A673 (cell line): ENCODE measurements around the gene PARS2. TPM values are rescaled to one million over a fixed set of nuclear protein-coding genes. Genes with fewer than 3 reads are reported as not detected.

Experiments used
- BruUV-seq: library from RNA; stranded (reverse); fragments of 400-500 nt; replicated peaks from 2 replicates; lab custom pipeline; 2021; lab: Mats Ljungman, UMichigan
- CTCF ChIA-PET: fragments of 300-600 bp; sonication (Branson Sonifier 250); formaldehyde crosslinking; loops from one replicate; lab custom pipeline; 2022; ENCODE audit warnings: antibody characterized with exemption; lab: Charles Lee
- POLR2A ChIA-PET: fragments of 300-600 bp; sonication (Branson Sonifier 250); formaldehyde crosslinking; loops from one replicate; lab custom pipeline; 2022; ENCODE audit warnings: antibody characterized with exemption; ENCODE audit not compliant: low non-redundant PET; lab: Charles Lee
- DNase-seq: peaks from one replicate; pipeline ENCODE4 v3.0.0-alpha.2; 2015; ENCODE audit warnings: low spot score
- H3K27ac ChIP-seq: fragments of 200-600 bp; sonication (generic); 2 replicates; pipeline ENCODE4 v1.5.1; 2016; ENCODE audit warnings: mixed run types, low read depth, mild to moderate bottlenecking, mixed read lengths, antibody characterized with exemption, low read length; ENCODE audit not compliant: poor library complexity, severe bottlenecking
- H3K27me3 ChIP-seq: fragments of 200-600 bp; sonication (generic); replicated peaks from 2 replicates; pipeline ENCODE4 v1.6.1; 2017; ENCODE audit warnings: mixed run types, low read depth, mild to moderate bottlenecking, mixed read lengths, antibody characterized with exemption, low read length; ENCODE audit not compliant: insufficient read depth, poor library complexity
- H3K36me3 ChIP-seq: fragments of 200-600 bp; sonication (generic); 2 replicates; pipeline ENCODE4 v1.6.1; 2016; ENCODE audit warnings: mixed run types, mild to moderate bottlenecking, mixed read lengths, antibody characterized with exemption, low read length; ENCODE audit not compliant: insufficient read depth, poor library complexity, severe bottlenecking
- H3K4me1 ChIP-seq: fragments of 200-600 bp; sonication (generic); 2 replicates; pipeline ENCODE4 v1.6.1; 2017; ENCODE audit warnings: mixed run types, mild to moderate bottlenecking, mixed read lengths, antibody characterized with exemption, low read length; ENCODE audit not compliant: insufficient read depth, poor library complexity, severe bottlenecking
- H3K4me3 ChIP-seq: fragments of 200-600 bp; sonication (generic); 2 replicates; pipeline ENCODE4 v1.5.1; 2016; ENCODE audit warnings: low read depth, mixed run types, mild to moderate bottlenecking, mixed read lengths, low read length; ENCODE audit not compliant: poor library complexity, severe bottlenecking
- H3K9me3 ChIP-seq: fragments of 200-600 bp; sonication (generic); 2 replicates; pipeline ENCODE4 v1.6.1; 2016; ENCODE audit warnings: mixed run types, low read depth, mild to moderate bottlenecking, mixed read lengths, antibody characterized with exemption, low read length; ENCODE audit not compliant: poor library complexity, severe bottlenecking
- EZH2 ChIP-seq: fragments of 200-600 bp; sonication (generic); IDR thresholded peaks from 2 replicates; pipeline ENCODE4 v1.6.1; 2017; ENCODE audit warnings: borderline replicate concordance, low read depth, mild to moderate bottlenecking, mixed read lengths, antibody characterized with exemption, low read length; ENCODE audit not compliant: poor library complexity, severe bottlenecking
- intact Hi-C: fragments of 100-400 bp; cut with micrococcal nuclease; formaldehyde crosslinking; loops from one replicate; pipeline ENCODE4 v1.10.0; 2022; ENCODE audit not compliant: unreplicated experiment
- total RNA-seq: library from RNA; stranded (reverse); gene quantifications from 2 replicates; pipeline ENCODE4 v1.2.3, GENCODE V29; 2021
- TF ChIP-seq, protein P1 (sequence below): fragments of 300-800, 200-600 bp; sonication (generic); conservative IDR thresholded peaks from 2 replicates; pipeline ENCODE4 v1.5.1; 2017; ENCODE audit warnings: low read depth, mild to moderate bottlenecking, antibody characterized with exemption, low read length, moderate library complexity, mixed read lengths

PARS2 gene
- total RNA-seq, 1 experiment from 2014 or later: 6.9 TPM

DNA sequence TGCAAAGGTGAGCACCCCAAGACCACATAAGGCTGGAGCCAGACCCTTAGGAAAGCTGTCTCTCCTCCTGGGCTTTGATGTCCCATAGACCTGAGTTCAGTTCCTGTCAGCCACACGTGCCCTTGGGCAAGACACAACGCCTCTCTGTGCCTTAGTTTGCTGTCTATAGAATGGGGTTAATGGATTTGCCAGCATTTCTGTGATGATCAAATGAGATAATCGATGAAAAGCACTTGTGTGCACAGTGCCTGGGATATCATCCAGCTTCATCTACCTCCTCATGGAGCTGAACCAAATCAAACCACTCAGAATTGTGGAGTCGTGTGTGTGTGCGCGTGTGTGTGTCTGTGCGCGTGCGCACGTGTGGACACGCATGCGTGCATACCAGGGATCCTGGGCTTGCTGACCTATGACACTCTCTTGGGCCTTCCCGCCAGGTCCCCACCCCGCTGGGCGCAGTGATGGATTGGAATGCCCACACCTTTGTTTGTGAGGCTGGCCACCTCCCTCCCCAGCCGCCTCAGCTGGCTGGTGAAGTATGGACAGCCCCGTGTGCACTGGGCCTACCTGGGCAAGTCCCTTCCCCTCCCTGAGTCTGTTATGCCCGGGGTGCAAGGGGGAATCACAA is 31.6 kb upstream of the PARS2 start:
- POLR2A ChIA-PET: no interaction called here

DNA sequence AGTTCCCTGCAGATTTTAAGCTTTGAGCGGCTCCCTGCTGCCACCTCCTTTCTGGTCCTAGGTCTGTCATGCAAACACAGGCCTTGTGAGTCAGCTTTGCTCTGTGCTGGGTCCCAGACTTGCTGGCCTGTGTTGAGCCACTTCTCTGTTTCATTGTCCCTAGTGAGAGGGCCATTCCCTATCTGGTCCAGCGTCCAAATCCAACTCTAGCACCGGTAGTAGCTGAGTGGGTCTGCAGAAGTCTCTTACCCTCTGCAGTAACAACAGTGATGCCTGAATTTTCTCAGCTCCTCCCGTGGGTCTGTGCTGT is 31.0 kb upstream of the PARS2 start:
- ChIA-PET CTCF (no interaction called here), POLR2A (no interaction called here)
- Histone ChIP-seq H3K27me3 (no peaks in the 10 kb centered on the region), H3K36me3 (no peaks in the 10 kb centered on the region), H3K4me1 (no peaks in the 10 kb centered on the region), H3K4me3 (no peak overlapping the region), H3K27ac (no peak overlapping the region), H3K9me3 (peaks cover 6% of the 10 kb centered on the region)
- DNase-seq: no peak
- intact Hi-C loops: loop anchor here (5.0 to 10.0 kb wide), 2 partner anchors 301 to 1518 kb away; no protein-coding TSS in a partner anchor
- TF ChIP-seq, protein P1, sequence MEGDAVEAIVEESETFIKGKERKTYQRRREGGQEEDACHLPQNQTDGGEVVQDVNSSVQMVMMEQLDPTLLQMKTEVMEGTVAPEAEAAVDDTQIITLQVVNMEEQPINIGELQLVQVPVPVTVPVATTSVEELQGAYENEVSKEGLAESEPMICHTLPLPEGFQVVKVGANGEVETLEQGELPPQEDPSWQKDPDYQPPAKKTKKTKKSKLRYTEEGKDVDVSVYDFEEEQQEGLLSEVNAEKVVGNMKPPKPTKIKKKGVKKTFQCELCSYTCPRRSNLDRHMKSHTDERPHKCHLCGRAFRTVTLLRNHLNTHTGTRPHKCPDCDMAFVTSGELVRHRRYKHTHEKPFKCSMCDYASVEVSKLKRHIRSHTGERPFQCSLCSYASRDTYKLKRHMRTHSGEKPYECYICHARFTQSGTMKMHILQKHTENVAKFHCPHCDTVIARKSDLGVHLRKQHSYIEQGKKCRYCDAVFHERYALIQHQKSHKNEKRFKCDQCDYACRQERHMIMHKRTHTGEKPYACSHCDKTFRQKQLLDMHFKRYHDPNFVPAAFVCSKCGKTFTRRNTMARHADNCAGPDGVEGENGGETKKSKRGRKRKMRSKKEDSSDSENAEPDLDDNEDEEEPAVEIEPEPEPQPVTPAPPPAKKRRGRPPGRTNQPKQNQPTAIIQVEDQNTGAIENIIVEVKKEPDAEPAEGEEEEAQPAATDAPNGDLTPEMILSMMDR: no peak
- no peak for TF ChIP-seq EZH2
- BruUV-seq: no TSS peak

More for the DNA sequence above, 31.6 kb upstream of the PARS2 start:
- no peak for DNase-seq
- H3K9me3 ChIP-seq: peaks cover 6% of the 10 kb centered on the region
- H3K27ac ChIP-seq: no peak overlapping the region
- H3K4me1 ChIP-seq: no peaks in the 10 kb centered on the region
- no peak overlapping the region for H3K4me3 ChIP-seq
- H3K27me3 ChIP-seq: peaks cover 5% of the 10 kb centered on the region
- BruUV-seq: no TSS peak
- TF ChIP-seq EZH2: no peak
- TF ChIP-seq, protein P1: no peak
- intact Hi-C loops: loop anchor here (5.0 to 10.0 kb wide), 2 partner anchors 301 to 1519 kb away; no protein-coding TSS in a partner anchor
- H3K36me3 ChIP-seq: no peaks in the 10 kb centered on the region
- CTCF ChIA-PET: interaction anchor here (0.6 kb wide), 1 partner anchor 402 kb away, joined by 4 read pairs; no protein-coding TSS in a partner anchor

DNA sequence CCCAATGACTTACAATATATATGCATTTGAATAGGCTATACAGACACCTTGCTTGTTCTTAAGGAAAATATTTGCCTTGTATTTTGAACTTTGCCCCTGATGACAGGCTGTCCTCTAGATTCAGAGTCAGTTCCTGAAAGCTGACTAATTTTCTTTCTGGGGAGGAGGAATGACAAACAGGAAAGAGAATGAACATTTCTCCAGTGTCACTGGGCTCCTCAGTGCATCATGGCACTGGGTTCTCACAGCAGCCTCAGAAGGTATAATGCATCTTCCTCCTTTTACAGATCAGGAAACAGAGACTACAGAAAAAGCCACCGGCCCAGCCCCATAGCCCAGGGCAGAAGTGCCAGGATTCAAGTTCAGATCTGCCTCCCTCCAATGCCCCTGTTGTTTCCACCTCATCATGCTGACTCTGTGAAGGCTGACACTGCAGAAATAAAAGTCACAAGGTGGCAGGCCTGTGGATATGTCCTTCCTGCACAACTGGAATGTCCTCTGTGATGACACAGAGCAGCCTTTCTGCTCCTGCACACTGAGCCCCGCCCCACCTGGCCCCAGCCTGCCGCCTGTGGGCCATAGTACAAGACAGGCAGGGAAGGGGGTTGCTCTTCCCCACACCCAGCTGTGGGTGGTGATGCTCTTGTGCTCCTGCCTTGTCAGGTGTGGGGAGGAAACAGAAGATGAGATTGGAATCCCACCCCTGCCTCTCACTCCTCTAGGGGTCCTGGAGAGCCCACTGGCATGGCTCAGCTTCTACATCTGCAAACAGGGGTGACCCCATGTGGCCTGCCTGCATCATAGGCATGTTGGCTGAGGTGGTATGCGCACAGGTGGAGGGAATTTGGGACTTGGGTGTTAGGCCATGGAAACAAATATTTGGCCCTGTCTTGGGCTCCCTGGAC is 30.4 kb upstream of the PARS2 start:
- Histone ChIP-seq H3K36me3 (no peaks in the 10 kb centered on the region), H3K9me3 (peaks cover 6% of the 10 kb centered on the region), H3K27me3 (no peaks in the 10 kb centered on the region), H3K4me3 (no peak overlapping the region), H3K4me1 (no peaks in the 10 kb centered on the region), H3K27ac (no peak overlapping the region)
- ChIA-PET CTCF (no interaction called here), POLR2A (no interaction called here)
- no TSS peak for BruUV-seq
- no peak for DNase-seq
- TF ChIP-seq, protein P1: no peak
- TF ChIP-seq EZH2: no peak
- intact Hi-C loops: loop anchor here (5.0 to 10.0 kb wide), 2 partner anchors 300 to 1517 kb away; no protein-coding TSS in a partner anchor
